Hematopoietic multipotent progenitor cell treated with erythropoietin and hydrocortisone succinate and interleukin-3 and kit ligand, for 17 days (in vitro differentiated cells): ENCODE data around the gene CD209.

Experiments
- DNase-seq: peaks from one replicate; pipeline ENCODE4 v3.0.0-alpha.2; 2015; ENCODE audit warnings: low spot score

The CD209 gene

DNA sequence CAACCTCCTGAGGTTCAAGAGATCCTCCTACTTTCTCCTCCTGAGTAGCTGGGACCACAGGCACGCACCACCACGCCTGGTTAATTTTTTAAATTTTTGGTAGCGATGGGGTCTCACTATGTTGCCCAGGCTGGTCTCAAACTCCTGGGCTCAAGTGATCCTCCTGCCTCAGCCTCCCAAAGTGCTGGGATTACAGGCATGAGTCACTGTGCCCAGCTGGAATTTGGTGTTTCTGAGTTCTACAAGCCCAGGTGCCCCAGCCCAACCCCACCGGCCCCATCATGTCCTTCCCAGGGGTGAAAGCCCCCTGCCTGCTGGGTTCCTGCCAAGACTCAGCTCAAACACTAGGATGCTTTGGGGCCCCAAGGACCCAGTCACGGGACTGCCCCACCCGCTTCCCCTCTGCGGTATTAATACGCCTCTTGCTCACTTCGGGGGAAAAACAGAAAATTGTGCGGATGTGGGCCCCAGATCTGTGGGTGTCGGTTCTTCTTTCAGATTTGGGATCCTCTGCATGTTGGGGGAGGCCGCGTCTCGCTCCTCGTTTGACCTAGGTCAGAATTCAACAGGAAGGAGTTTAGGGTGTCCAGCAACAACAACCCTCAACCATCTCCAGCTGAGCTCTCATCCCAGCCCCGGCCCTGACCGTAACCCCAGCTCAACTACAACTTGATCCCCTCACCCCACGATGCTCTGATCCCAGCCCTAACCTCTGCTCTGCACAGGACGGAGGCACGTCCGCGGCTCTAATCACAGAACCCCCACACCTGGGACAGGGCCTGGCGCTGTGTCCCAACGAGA is 41.7 kb downstream of the CD209 start:
- DNase-seq = no peak

DNA sequence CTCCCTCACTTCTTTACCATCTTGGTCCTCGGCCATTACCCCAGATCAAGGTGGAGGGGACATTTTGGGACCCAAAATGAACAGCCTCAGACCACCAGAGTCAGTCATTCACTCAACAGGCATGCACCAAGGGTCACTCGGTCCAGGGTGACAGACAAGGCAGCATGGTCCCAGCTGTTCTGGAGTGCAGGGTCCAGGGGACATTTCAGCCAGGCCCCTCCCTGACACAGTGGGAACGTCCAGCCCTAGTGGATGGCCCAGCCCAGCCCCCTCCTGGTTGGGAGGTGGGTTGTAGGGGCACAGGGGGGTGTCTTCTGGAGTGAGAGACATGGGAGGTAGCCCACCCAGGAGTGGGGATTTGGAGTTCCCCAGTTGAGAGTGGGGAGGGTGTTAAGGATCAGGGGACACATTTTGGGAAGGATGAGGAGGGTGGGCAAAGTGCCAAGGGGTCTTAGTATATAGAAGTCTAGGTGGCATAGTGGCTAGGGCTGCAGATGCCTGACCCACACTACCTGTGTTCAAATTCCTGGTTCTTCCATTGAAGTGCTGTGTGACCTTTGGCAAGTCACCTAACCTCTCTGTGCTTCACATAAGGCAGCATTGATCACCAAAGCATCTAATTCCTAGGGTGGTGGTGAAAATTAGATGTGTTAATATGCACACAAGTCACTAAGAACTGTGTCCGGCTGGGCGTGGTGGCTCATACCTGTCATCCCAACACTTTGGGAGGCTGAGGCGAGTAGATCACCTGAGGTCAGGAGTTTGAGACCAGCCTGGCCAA is 42.9 kb downstream of the CD209 start:
- no peak for DNase-seq

DNA sequence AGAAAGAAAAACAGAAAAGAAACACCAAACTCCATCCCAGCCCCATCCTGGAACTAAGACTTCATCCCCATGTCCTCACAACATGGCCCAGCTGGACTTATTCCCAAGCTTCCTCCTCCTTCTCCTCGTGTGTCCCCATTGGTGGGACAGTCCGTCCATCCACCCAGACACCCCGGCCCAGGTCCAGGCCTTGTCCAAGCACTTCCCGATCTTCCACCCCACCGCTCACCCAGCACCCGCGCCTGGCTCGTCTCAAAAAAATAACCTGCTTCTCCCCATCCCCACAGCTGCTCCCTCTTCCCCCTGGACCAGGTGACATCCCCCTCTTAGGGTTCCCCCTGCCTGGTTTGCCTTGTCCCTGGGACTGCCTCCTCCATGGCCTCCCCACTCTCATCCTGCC is 44.0 kb downstream of the CD209 start:
- DNase-seq = no peak

DNA sequence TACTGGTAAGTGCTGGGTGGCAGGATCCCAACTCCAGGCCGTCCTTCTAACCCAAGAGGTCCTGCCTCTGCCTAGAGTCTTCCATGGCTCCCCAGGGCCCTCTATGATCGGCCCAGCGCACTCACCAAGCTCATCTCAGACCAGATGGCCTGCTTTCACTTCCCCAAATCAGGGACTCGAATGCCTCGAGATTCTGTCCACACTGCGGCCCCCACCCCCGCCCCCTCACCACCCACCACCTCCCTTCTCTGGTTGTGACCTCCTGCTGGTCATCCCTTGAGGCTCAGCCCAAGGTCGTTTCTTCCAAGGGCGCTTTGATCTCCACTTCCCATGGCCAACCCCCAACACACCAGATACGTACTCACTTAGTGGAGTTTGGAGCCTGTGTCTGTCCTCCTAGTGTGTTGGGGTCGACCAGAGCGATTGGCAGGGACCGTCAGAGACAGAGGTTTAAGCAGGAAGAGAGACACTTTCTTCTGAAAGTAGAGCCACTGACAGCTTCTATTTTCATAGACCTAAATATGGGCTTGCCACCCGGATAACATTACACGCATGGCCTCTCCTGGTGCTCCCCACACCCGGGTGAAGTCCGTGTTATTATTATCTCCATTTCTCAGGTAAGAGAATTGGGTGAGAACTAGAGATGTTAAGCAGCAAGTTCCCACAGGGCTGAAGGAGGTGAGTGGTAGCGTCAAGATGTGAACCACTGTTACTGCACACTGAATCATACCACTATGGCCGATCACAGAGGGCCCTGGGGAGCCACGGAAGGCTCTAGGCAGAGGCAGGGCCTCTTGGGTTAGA is 45.5 kb downstream of the CD209 start, which contains the start of gene FCER2:
TSS of gene FCER2 (minus strand) at position 478 of the 804 bp plus-strand sequence. CDS start 2,371 bp downstream, outside the sequence.
- DNase-seq = no peak

DNA sequence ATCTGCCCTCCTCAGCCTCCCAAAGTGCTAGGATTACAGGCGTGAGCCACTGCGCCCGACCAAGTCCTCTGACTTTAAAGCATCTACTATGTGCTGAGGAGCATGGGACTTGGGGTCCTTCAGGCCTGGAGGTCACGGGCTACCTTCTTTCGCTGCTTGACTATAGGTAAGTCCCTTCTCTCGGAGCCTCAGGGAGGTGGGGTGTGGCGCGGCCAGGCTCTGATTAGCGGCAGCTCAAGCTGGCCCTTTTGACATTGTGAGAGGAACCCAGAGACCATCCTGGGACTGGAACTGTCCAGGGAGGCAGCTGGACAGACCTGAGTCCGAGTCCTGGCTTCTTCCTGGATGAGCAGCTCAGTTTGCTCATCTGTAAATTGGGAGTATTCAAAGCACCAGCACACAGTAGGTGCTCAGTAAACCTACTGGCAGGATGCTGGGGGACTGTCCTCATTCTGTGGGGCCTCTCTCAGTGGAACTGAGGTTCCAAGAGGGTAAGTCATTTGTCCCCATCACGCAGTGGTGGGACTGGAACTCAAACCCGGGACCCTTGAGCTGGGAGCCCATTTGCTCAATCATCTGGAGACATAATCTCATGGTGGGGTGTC is 46.2 kb downstream of the CD209 start:
- DNase-seq = no peak

DNA sequence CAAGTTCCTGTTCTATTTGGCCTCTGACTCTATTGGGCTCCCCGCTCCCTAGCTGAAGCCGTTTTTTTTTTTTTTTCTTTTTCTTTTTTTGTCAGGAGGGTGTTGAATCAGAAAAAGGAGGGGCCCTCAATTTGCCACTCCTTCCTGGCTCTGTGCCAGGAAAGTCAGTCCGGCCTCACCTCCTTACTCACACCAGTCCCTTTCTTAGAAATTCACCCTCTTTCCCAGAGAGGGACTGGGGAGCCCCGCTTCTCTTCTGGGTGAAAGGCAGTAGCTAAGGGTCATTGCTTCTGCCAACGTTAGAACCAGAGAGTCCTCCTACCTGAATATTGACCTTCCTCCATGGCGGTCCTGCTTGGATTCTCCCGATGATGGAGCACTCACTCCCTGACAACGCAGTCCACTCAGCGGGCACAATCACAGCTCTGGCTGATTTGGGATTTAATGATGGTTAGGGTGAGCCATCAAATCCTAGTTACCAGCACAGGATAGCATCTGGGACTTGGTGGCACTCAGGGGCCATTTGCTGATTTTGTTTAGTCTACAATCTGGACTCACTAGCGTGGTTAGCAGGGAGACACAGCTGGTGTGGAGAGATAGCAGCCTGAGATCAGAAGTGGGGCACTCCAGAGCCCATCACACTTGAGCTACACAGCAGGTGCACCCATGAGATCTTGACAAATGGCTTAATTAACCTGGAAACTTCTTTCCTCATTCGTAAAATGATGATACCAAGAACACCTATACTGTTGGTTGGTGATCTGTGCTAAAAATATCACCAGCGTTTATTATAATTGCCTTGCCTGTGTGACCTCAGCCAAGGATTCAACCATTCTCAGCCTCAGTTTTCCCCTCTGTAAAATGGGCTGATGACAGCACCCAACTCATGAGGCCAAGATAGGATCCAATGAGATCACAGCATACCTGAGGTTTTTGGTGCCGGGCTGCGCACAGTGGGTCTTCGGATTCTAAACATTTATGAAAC is 47.6 kb downstream of the CD209 start:
- DNase-seq = peak; percentile 19

DNA sequence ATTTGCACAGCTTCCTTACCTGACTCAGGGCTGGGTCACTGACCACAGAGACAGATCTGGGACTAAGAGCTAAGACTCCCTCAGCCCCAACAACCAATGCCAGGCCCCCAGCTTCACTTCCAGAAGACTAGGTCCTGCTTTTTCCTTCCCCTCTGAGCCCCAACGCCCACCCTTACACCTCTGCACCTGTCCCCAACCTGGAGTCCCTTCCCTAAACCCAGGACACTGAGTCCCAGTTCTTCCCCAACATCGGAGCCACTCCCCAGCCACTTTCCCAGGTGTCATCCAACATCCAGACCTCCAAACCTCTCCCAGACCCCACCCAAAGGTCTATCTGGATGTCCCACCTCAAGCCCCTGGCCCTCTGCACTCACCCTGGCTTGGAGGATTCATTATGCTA is 48.3 kb downstream of the CD209 start:
- DNase-seq = no peak

DNA sequence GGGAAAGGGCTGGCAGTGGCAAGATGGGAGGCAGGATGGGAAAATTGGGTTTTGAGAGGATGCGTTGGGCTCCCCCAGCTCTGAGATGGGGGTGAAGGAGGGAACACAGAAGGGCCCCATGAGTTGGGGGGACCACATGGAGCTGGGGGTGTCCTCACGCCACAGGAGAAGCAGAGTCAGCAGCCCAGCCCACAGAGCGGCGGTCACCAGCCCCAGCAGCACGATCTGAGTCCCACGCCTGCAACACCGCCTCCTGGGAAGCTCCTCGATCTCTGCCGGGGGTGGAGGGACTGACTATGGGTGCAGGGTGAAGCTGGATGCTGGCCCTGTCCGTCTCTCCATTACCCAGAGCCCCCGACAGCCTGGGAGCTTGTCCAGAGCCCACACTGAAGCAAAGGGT is 48.8 kb downstream of the CD209 start:
- no peak for DNase-seq

DNA sequence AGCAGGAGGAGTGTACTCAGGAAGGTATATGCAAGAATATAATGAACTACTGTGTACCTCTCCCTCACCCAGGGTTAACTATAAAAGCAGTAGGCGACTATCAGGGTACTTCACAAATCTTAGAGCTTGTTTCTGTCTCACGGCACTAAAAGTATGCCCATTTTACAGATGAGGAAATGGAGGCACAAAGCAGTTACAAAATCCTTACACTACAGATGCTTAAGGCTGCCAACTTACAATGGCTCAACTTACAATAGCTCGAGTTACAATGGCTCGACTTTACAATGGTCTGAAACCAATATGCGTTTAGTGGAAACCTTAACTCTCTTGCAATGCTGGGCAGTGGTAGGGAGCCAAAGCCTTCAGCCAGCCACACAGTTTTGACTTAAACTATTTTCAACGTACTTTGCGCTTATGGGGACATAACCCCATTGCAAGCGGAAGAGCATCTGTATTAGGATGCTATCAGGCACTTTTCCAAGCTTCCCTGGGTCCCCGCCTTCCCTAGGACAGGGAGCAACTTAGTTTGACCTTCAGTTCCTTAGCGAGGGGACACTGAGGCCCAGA is 49.5 kb downstream of the CD209 start:
- no peak for DNase-seq

DNA sequence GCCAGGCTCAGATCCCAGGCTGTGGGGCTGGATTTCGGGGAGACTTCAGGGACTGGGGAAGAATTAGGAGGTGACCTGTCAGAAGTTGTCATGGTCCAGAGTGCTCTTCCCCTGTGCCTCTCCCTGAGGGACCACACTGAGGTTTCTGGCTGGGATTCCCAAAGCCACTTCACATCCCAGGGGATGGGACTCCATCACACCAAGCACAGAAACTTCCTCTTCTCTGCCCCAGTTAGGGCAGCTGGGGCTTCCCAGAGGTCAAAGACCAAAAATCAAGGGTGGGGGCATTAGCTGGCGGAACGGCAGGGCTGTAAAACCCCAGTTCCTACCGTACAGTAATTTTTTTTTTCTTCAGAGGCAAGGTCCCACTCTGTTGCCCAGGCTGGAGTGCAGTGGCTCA is 52.8 kb downstream of the CD209 start:
- no peak for DNase-seq

DNA sequence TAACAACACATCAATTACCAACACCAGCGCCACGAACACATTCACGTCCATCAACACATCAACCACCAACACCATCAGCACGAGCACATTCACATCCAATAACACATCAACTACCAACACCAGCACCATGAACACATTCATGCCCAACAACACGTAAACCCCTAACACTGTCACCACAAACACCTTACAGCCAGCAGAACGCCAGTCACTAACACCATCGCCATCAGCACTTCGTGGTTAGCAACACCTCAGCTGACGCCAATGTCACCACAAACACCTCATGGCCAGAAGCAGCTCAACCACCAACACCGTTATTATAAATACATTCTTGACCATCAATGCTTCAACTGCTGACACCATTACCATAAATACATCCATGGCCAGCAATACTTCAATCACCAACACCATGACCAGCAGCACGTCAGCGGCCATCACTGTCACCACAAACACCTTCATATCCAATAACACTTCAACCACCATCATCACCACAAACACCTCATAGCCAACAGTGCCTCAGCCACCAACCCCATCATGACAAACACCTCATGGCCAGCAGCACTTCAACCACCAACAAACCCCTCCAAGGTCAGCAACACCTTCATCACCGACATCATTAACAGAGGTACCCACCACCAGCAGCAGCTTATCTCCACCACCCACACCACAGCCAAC is 54.8 kb downstream of the CD209 start:
- DNase-seq = no peak

DNA sequence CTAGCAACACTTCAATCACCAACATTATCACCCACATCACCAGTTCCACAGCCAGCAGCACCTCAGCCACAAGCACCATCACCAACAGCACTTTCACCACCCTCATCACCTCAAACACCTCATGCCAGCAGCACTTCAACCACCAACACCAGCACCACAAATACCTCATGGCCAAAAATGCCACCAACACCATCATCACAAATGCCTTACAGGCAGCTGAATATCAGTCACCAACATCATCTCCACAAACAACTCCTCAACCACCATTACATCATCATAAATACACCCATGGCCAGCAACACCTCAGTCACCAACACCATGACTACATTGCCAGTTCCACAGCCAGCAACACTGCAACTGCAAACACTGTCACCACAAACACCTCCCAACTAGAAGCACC is 55.8 kb downstream of the CD209 start:
- DNase-seq = no peak

DNA sequence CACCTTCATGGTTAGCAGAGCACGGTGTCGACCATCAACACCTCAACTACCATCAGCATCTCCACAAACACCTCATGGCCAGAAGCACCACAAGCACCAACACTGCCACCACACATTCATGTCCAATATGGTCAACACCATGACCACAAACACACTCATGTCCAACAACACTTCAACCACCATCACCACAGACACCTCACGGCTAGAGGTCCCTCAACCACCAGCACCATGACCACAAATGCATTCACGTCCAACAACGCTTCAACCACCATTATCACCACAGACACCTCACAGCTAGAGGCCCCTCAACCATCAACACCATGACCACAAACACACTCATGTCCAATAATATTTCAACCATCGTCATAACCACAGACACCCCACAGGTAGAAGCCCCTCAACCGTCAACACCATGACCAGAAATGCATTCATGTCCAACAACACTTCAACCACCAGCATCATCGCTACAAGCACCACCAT is 56.5 kb downstream of the CD209 start:
- no peak for DNase-seq
